Measurements from ENCODE around the gene PDLIM1.

The PDLIM1 gene

DNA sequence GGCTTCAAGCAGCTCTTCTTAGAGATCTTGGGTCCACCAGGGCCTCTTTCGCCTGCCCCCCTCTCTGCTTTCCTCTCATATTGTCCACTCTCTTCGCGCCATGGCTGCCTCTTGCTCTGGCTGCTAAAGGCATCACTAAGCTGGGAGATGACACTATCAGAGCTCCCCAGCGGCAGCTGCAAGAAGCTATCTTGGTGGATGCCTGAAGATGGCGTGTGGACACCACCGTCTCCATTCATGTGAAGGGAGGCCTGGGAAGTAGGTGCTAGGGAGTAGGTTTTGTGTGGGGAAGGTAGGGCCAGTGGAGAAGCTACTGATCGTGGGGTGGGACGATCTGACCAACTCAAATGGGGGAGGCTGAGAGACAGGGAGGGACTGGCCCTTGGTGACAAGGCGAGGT is 45.9 kb upstream of the PDLIM1 start:
- Histone ChIP-seq H3F3A (ENCODE audit: insufficient read depth) (no peaks in the 10 kb centered on the region), H3K27ac (ENCODE audit: low read depth, low read length) (no peak overlapping the region), H2AFZ (ENCODE audit: low read depth, low read length, severe bottlenecking) (no peak overlapping the region), H3K4me3 (ENCODE audit: insufficient read depth, low read length, poor library complexity, severe bottlenecking) (no peak overlapping the region), H3K9ac (ENCODE audit: low read length) (no peak overlapping the region), H3K9me3 (ENCODE audit: insufficient read depth, low read length) (no peaks in the 10 kb centered on the region), H3K36me3 (ENCODE audit: low read length) (no peaks in the 10 kb centered on the region), H3K27me3 (ENCODE audit: low read length) (no peaks in the 10 kb centered on the region), H3K4me2 (ENCODE audit: low read depth, low read length, poor library complexity, severe bottlenecking) (no peak overlapping the region), H3K9me2 (replicated peaks; ENCODE audit: insufficient read depth, low read length) (no peaks in the 10 kb centered on the region), H4K20me1 (ENCODE audit: low read depth, low read length) (no peaks in the 10 kb centered on the region), H3K79me2 (ENCODE audit: insufficient read depth, low read length) (no peaks in the 10 kb centered on the region)
- no peak for TF ChIP-seq EZH2phosphoT487 (conservative IDR thresholded peaks at IDR 0.05; ENCODE audit: low read length)
- TF ChIP-seq, protein P1, sequence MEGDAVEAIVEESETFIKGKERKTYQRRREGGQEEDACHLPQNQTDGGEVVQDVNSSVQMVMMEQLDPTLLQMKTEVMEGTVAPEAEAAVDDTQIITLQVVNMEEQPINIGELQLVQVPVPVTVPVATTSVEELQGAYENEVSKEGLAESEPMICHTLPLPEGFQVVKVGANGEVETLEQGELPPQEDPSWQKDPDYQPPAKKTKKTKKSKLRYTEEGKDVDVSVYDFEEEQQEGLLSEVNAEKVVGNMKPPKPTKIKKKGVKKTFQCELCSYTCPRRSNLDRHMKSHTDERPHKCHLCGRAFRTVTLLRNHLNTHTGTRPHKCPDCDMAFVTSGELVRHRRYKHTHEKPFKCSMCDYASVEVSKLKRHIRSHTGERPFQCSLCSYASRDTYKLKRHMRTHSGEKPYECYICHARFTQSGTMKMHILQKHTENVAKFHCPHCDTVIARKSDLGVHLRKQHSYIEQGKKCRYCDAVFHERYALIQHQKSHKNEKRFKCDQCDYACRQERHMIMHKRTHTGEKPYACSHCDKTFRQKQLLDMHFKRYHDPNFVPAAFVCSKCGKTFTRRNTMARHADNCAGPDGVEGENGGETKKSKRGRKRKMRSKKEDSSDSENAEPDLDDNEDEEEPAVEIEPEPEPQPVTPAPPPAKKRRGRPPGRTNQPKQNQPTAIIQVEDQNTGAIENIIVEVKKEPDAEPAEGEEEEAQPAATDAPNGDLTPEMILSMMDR (IDR thresholded peaks at IDR 0.05; ENCODE audit: insufficient read depth, low read length, poor library complexity, severe bottlenecking) = no peak

DNA sequence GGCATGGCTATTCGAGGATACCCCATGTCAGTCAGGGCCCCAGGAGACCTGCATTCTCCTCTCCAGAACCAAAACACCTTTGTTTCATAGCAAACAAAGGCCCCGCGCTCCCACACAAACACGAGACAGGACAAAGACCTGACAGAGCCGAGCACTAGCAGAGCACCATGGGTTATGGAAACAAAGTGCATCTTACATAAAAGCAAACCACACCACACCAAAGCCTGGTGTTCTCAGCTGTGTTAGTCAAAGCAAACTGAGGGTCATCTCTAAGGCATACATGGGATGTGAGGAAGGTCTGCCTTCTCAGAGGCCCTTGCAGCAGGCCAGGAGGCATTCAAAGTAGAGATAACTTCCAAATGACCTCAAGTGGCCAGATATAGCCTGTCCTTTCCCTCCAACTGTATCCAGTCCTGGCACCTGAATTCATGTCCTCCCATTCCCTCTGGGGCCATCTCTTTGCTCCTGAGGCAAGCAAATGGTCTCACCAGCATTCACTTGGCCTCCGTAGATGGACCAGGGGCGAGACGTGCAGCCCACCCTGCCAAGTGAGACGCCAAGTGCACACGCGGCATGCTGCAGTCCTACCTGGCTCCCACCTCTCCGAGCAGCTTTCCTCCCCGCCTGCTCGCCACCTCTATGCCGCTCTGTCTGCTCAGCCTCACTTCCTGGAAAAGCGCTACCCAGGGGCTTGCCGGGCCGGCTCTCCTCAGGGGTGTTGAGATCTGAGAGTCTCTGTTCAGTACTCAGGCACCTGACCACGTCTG is 45.3 kb upstream of the PDLIM1 start:
- Histone ChIP-seq H2AFZ (ENCODE audit: low read depth, low read length, severe bottlenecking) (no peak overlapping the region), H3K27me3 (ENCODE audit: low read length) (no peaks in the 10 kb centered on the region), H4K20me1 (ENCODE audit: low read depth, low read length) (no peaks in the 10 kb centered on the region), H3K27ac (ENCODE audit: low read depth, low read length) (no peak overlapping the region), H3K36me3 (ENCODE audit: low read length) (no peaks in the 10 kb centered on the region), H3K9me3 (ENCODE audit: insufficient read depth, low read length) (no peaks in the 10 kb centered on the region), H3K4me3 (ENCODE audit: insufficient read depth, low read length, poor library complexity, severe bottlenecking) (no peak overlapping the region), H3K79me2 (ENCODE audit: insufficient read depth, low read length) (no peaks in the 10 kb centered on the region), H3K4me2 (ENCODE audit: low read depth, low read length, poor library complexity, severe bottlenecking) (no peak overlapping the region), H3K9ac (ENCODE audit: low read length) (no peak overlapping the region), H3K9me2 (replicated peaks; ENCODE audit: insufficient read depth, low read length) (no peaks in the 10 kb centered on the region), H3F3A (ENCODE audit: insufficient read depth) (no peaks in the 10 kb centered on the region)
- TF ChIP-seq, protein P1 (IDR thresholded peaks at IDR 0.05; ENCODE audit: insufficient read depth, low read length, poor library complexity, severe bottlenecking) = no peak
- TF ChIP-seq EZH2phosphoT487 (conservative IDR thresholded peaks at IDR 0.05; ENCODE audit: low read length) = no peak

DNA sequence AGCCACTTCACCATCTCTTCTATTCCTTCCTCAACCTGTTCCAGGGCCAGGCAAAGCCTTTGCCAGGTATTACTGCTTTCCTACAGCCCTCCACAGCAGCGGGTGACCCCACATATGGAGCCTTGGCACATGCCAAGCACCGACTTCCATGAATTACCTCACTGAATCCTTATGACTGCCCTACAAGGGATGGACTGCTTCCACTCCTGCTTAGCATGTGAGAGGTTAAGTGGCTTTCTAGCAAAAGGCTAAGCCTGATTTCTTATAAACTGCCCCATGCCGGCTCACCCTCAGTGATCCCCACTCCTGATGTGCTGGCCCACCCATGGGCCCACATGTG is 44.0 kb upstream of the PDLIM1 start:
- Histone ChIP-seq H3K27me3 (ENCODE audit: low read length) (no peaks in the 10 kb centered on the region), H3K9me2 (replicated peaks; ENCODE audit: insufficient read depth, low read length) (no peaks in the 10 kb centered on the region), H3F3A (ENCODE audit: insufficient read depth) (no peaks in the 10 kb centered on the region), H2AFZ (ENCODE audit: low read depth, low read length, severe bottlenecking) (no peak overlapping the region), H3K79me2 (ENCODE audit: insufficient read depth, low read length) (no peaks in the 10 kb centered on the region), H3K9me3 (ENCODE audit: insufficient read depth, low read length) (no peaks in the 10 kb centered on the region), H3K9ac (ENCODE audit: low read length) (no peak overlapping the region), H3K4me3 (ENCODE audit: insufficient read depth, low read length, poor library complexity, severe bottlenecking) (no peak overlapping the region), H3K27ac (ENCODE audit: low read depth, low read length) (no peak overlapping the region), H3K36me3 (ENCODE audit: low read length) (no peaks in the 10 kb centered on the region), H4K20me1 (ENCODE audit: low read depth, low read length) (no peaks in the 10 kb centered on the region), H3K4me2 (ENCODE audit: low read depth, low read length, poor library complexity, severe bottlenecking) (no peak overlapping the region)
- TF ChIP-seq, protein P1 (IDR thresholded peaks at IDR 0.05; ENCODE audit: insufficient read depth, low read length, poor library complexity, severe bottlenecking) = no peak
- no peak for TF ChIP-seq EZH2phosphoT487 (conservative IDR thresholded peaks at IDR 0.05; ENCODE audit: low read length)
